ENCODE results near the gene TBC1D9B.

TBC1D9B gene

GRCh38 chr5:179819296-179820126 lies 88.2 kb downstream of the TBC1D9B start:
- no peak overlapping the region for H3K4me3 ChIP-seq (ENCODE audit: low read depth, low read length)
- in situ Hi-C loops (cut with HindIII; ENCODE audit: low sequenced_read_pairs): no loop called here
- no peak for DNase-seq (ENCODE audit: low read depth)
- TF ChIP-seq, protein P1, sequence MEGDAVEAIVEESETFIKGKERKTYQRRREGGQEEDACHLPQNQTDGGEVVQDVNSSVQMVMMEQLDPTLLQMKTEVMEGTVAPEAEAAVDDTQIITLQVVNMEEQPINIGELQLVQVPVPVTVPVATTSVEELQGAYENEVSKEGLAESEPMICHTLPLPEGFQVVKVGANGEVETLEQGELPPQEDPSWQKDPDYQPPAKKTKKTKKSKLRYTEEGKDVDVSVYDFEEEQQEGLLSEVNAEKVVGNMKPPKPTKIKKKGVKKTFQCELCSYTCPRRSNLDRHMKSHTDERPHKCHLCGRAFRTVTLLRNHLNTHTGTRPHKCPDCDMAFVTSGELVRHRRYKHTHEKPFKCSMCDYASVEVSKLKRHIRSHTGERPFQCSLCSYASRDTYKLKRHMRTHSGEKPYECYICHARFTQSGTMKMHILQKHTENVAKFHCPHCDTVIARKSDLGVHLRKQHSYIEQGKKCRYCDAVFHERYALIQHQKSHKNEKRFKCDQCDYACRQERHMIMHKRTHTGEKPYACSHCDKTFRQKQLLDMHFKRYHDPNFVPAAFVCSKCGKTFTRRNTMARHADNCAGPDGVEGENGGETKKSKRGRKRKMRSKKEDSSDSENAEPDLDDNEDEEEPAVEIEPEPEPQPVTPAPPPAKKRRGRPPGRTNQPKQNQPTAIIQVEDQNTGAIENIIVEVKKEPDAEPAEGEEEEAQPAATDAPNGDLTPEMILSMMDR (IDR thresholded peaks at IDR 0.05; ENCODE audit: low read depth, low read length, missing control alignments): no peak

DNA sequence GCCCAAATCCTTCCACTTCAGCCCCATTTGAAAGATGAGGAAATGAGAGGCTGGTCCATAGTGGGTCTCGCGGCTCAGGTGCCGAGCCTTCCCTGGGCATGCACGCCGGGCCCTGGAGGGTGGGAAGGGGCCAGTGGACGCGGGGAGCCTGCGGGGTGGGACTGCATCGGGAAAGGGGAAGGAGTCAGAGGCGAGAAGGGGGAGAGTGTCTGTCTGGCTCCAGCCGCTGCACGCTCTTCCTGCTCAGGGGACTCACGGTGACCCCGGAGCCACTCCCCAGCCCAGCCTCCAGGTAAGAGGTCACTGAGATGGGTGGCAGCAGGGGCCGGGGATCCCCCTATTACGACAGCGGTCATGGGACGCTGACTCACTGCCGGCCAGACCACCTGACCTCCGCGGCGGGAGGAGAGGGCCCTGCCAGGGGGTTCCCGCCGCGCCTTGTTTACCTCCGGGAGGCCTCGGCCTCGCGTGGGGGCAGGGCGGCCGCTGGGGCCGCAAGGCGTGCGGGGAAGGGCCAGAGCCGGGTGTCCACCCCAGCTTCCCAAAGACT lies 88.9 kb downstream of the TBC1D9B start:
- DNase-seq (ENCODE audit: low read depth): peak; percentile 76
- in situ Hi-C loops (cut with HindIII; ENCODE audit: low sequenced_read_pairs): no loop called here
- TF ChIP-seq, protein P1 (IDR thresholded peaks at IDR 0.05; ENCODE audit: low read depth, low read length, missing control alignments): no peak
- peak overlapping the region; percentile 10 for H3K4me3 ChIP-seq (ENCODE audit: low read depth, low read length)

DNA sequence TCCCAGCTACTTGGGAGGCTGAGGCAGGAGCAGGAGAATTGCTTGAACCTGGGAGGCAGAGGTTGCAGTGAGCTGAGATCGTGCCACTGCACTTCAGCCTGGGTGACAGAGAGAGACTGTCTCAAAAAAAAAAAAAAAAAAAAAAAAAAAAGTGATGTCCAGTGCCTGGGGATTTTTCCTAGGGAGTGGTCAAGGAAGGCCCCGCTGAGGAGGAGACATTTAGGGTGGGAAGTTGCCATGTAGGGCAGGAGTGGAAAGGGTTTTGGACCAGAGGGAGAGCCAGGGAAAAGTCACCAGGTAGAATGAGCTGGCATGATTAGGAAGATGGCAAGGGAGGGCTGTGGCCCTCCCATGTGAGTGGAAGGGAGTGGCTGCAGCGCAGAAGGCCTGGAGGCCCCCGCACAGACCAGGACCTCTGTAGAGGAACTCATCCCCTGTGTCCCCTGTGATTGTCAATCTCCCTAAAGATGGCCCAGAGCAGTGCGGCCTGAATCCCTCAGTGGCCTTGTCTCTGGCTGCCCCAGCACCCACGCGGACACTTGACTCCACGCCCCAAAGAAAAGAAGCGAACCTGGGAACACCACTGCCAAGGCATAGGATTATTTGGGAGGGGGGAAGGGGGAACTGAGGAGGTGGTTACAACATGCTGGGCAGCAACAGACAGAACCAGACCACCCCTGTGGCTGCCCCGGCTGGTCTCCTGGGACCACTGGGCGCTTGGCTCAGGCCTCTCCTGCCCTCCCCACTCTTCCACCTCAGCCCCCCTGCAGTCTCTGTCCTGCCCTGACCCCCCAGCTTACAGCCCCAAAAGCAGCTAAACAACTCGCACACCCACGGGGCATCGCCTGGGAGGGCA lies 89.6 kb downstream of the TBC1D9B start:
- in situ Hi-C loops (cut with HindIII; ENCODE audit: low sequenced_read_pairs): no loop called here
- DNase-seq (ENCODE audit: low read depth): no peak
- peak overlapping the region; percentile 10 for H3K4me3 ChIP-seq (ENCODE audit: low read depth, low read length)
- TF ChIP-seq, protein P1 (IDR thresholded peaks at IDR 0.05; ENCODE audit: low read depth, low read length, missing control alignments): no peak

- no peak overlapping the region for H3K4me3 ChIP-seq (ENCODE audit: low read depth, low read length)
- in situ Hi-C loops (cut with HindIII; ENCODE audit: low sequenced_read_pairs): no loop called here
- TF ChIP-seq, protein P1 (IDR thresholded peaks at IDR 0.05; ENCODE audit: low read depth, low read length, missing control alignments): no peak
- no peak for DNase-seq (ENCODE audit: low read depth)
Observed at GRCh38 chr5:179817470-179817840, 90.2 kb downstream of the TBC1D9B start.

DNA sequence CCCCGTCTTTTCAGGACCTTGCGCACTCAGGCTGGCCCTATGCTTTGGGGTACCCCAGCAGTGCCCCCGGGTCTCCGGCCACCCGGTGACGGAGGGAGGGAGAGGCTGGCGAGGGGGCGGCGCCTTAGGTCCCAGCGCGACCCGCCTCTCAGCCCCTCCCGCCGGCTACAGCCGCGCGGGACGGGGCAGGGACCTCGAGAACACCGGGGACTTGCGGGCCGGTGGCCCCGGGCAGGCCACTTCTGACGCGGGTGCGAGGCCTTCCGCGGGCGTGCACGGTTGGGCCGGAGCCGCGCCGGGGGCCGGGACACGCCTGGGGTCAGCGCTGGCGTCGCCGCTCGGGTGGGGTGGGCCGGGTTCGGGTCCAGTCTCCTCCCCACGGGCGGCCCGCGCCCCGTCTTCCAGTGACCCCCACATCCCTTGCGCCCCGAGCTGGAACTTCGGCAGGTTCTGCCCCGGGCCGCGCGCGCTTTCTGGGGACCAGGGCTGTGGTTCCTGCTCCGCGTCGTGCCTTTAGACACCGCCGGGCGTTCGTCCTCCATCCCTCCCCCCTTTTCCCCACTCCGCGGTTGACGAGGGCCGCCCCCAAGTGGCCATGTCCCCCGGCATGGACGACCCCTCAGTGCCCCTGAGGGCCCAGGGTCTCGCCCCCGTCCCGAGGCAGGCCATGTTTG lies 90.8 kb downstream of the TBC1D9B start:
- in situ Hi-C loops (cut with HindIII; ENCODE audit: low sequenced_read_pairs): no loop called here
- H3K4me3 ChIP-seq (ENCODE audit: low read depth, low read length): peak overlapping the region; percentile 25
- TF ChIP-seq, protein P1 (IDR thresholded peaks at IDR 0.05; ENCODE audit: low read depth, low read length, missing control alignments): no peak
- DNase-seq (ENCODE audit: low read depth): no peak

- peak overlapping the region; percentile 25 for H3K4me3 ChIP-seq (ENCODE audit: low read depth, low read length)
Observed at GRCh38 chr5:179816401-179816795, 91.3 kb downstream of the TBC1D9B start.

More at GRCh38 chr5:179816401-179816795, 91.3 kb downstream of the TBC1D9B start:
- no peak for DNase-seq (ENCODE audit: low read depth)
- in situ Hi-C loops (cut with HindIII; ENCODE audit: low sequenced_read_pairs): no loop called here
- TF ChIP-seq, protein P1 (IDR thresholded peaks at IDR 0.05; ENCODE audit: low read depth, low read length, missing control alignments): no peak

Data from astrocyte of the cerebellum (primary cell).